Endothelial cell of umbilical vein (primary cell): ENCODE measurements around the gene FBXW7. TPM values are rescaled to one million over a fixed set of nuclear protein-coding genes. Genes with fewer than 3 reads are reported as not detected.

ENCODE experiments used
- BruUV-seq: library from RNA; stranded (reverse); fragments of 400-500 nt; replicated peaks from 2 replicates; lab custom pipeline; 2021; lab: Mats Ljungman, UMichigan
- CTCF ChIA-PET: fragments of 300-600, 350-600 bp; sonication (Branson Sonifier 250); formaldehyde crosslinking; loops from one replicate; lab custom pipeline; 2021; ENCODE audit warnings: antibody characterized with exemption, inconsistent platforms; lab: Charles Lee
- POLR2A ChIA-PET: fragments of 300-600, 350-600 bp; sonication (Branson Sonifier 250); formaldehyde crosslinking; loops from one replicate; lab custom pipeline; 2021; ENCODE audit warnings: antibody characterized with exemption, inconsistent platforms; lab: Charles Lee
- DNase-seq: peaks from one replicate; pipeline ENCODE4 v3.0.0-alpha.2; 2011; ENCODE audit warnings: low read depth, low spot score
- FAIRE-seq: peaks from 2 replicates; lab custom pipeline; 2011; peaks lifted over from hg19 to GRCh38; lab: Jason Lieb, UNC
- H2AFZ ChIP-seq: 2 replicates; pipeline ENCODE4 v1.6.0; 2012; ENCODE audit warnings: low read depth, low read length, control low read depth, inconsistent platforms
- H3K27ac ChIP-seq: 2 replicates; pipeline ENCODE4 v1.5.1; 2011; ENCODE audit warnings: low read depth, mild to moderate bottlenecking, control low read depth, low read length, moderate library complexity; ENCODE audit not compliant: insufficient read depth
- H3K27me3 ChIP-seq, 2 experiments: 2 replicates each; pipeline versions ENCODE4 v1.6.0 to v1.6.1; 2011; ENCODE audit warnings: low read length in 2 of 2, mixed read lengths in 1 of 2; ENCODE audit not compliant: control insufficient read depth in 2 of 2, insufficient read depth in 2 of 2
- H3K36me3 ChIP-seq, 2 experiments: 2 replicates in 1 of 2; 3 replicates in 1 of 2; pipeline ENCODE4 v1.5.1; 2011; ENCODE audit warnings: low read length in 2 of 2, mild to moderate bottlenecking in 1 of 2, moderate library complexity in 1 of 2; ENCODE audit not compliant: control insufficient read depth in 2 of 2, insufficient read depth in 2 of 2; ENCODE audit errors: extremely low read depth in 1 of 2
- H3K4me1 ChIP-seq: 3 replicates; pipeline ENCODE4 v1.5.1; 2011; ENCODE audit warnings: mild to moderate bottlenecking, low read length; ENCODE audit not compliant: control insufficient read depth, insufficient read depth; ENCODE audit errors: extremely low read depth
- H3K4me2 ChIP-seq: 2 replicates; pipeline ENCODE4 v1.6.1; 2011; ENCODE audit warnings: low read length, control low read depth, mixed read lengths; ENCODE audit not compliant: insufficient read depth
- H3K4me3 ChIP-seq, 3 experiments: fragments of 200-600 bp in 1 of 3; sonication (generic), shearing (Covaris generic) in 1 of 3; replicated peaks in 1 of 3; 2 replicates each; pipeline ENCODE4 v1.5.1; 2011 to 2016; ENCODE audit warnings: control low read depth in 3 of 3, low read length in 3 of 3, mild to moderate bottlenecking in 2 of 3, inconsistent platforms in 1 of 3, low read depth in 1 of 3, moderate library complexity in 1 of 3; ENCODE audit not compliant: insufficient read depth in 1 of 3
- H3K79me2 ChIP-seq: 2 replicates; pipeline ENCODE4 v1.6.0; 2012; ENCODE audit warnings: low read length, inconsistent platforms; ENCODE audit not compliant: control insufficient read depth, insufficient read depth
- H3K9ac ChIP-seq: replicated peaks from 2 replicates; pipeline ENCODE3; 2011; ENCODE audit warnings: low read length, control low read depth; ENCODE audit not compliant: insufficient read depth; ENCODE audit errors: extremely low read depth
- H3K9me1 ChIP-seq: replicated peaks from 3 replicates; pipeline ENCODE4 v1.6.0; 2011; ENCODE audit warnings: mild to moderate bottlenecking, low read length; ENCODE audit not compliant: control insufficient read depth, insufficient read depth; ENCODE audit errors: extremely low read depth
- H3K9me3 ChIP-seq: replicated peaks from 2 replicates; pipeline ENCODE4 v1.5.1; 2012; ENCODE audit warnings: low read length, inconsistent platforms; ENCODE audit not compliant: control insufficient read depth, insufficient read depth
- H4K20me1 ChIP-seq: replicated peaks from 2 replicates; pipeline ENCODE3; 2011; ENCODE audit warnings: mild to moderate bottlenecking, low read length; ENCODE audit not compliant: control insufficient read depth, insufficient read depth; ENCODE audit errors: extremely low read depth
- CTCF ChIP-seq, 2 donors: IDR thresholded peaks; 1 replicate in 1 of 2; 2 replicates in 1 of 2; pipeline ENCODE4 v1.5.1; 2011; ENCODE audit warnings: low read length in 2 of 2, mild to moderate bottlenecking in 2 of 2, moderate library complexity in 2 of 2, control low read depth in 1 of 2, inconsistent platforms in 1 of 2, low read depth in 1 of 2; ENCODE audit not compliant: insufficient read depth in 1 of 2; ENCODE audit errors: extremely low read depth in 1 of 2
- EZH2 ChIP-seq: IDR thresholded peaks from 2 replicates; pipeline ENCODE4 v1.6.1; 2012; ENCODE audit warnings: borderline replicate concordance, low read depth, mild to moderate bottlenecking, moderate library complexity, low read length, inconsistent platforms; ENCODE audit not compliant: severe bottlenecking
- JUN ChIP-seq: IDR thresholded peaks from 2 replicates; pipeline ENCODE4 v1.6.1; 2011; ENCODE audit warnings: borderline replicate concordance, low read depth; ENCODE audit not compliant: insufficient read length, insufficient read depth
- POLR2A ChIP-seq: IDR thresholded peaks from 2 replicates; pipeline ENCODE4 v1.6.1; 2012; ENCODE audit warnings: low read depth, mild to moderate bottlenecking, control low read depth, low read length
- dilution Hi-C: fragments of 300-500 bp; cut with MboI; formaldehyde crosslinking; loops from one replicate; pipeline ENCODE4 v1.15.0; 2019; ENCODE audit warnings: low sequenced_read_pairs; ENCODE audit not compliant: extremely low pct_ligation_motif_present
- intact Hi-C: fragments of 100-400 bp; cut with micrococcal nuclease; formaldehyde crosslinking; loops from one replicate; pipeline ENCODE4 v1.10.0; 2022
- polyA plus RNA-seq, 4 experiments: library from polyadenylated mRNA; depleted of rRNA in 3 of 4; stranded (reverse) in 3 of 4; unstranded in 1 of 4; fragments of >200 nt; gene quantifications; 2 replicates each; pipeline versions ENCODE4 v1.2.1 to v1.2.3, GENCODE V29; 2011 to 2012; ENCODE audit warnings: missing spikeins in 1 of 4
- total RNA-seq: library from RNA; stranded (reverse); gene quantifications from 2 replicates; pipeline ENCODE4 v1.2.3, GENCODE V29; 2021

FBXW7 gene
- total and polyA plus RNA-seq, 2 donors (not counting 3 experiments of a cell fraction or from before 2014, with no cell fraction given), result 7.0 to 28.1 TPM

GRCh38 chr4:152351080-152351479 lies 184.8 kb downstream of the FBXW7 start:
- intact Hi-C loops, result loop anchor here (5.0 kb wide), 1 partner anchor 244 kb away; no protein-coding TSS in a partner anchor

GRCh38 chr4:152348670-152349069 lies 187.2 kb downstream of the FBXW7 start:
- POLR2A ChIA-PET, result no interaction called here
- Histone ChIP-seq H3K36me3 (no peaks in the 10 kb centered on the region), H3K4me1 (peaks cover 3% of the 10 kb centered on the region), H3K9me3 (no peaks in the 10 kb centered on the region), H3K27ac (no peak overlapping the region), H3K9ac (no peak overlapping the region), H2AFZ (no peak overlapping the region), H3K27me3 (no peaks in the 10 kb centered on the region), H3K9me1 (no peaks in the 10 kb centered on the region), H4K20me1 (no peaks in the 10 kb centered on the region), H3K79me2 (peaks cover 2% of the 10 kb centered on the region), H3K4me2 (no peak overlapping the region), H3K4me3 (no peak overlapping the region)
- no peak for TF ChIP-seq EZH2
- peak in 1 of 2 donors; percentile 17 for TF ChIP-seq CTCF (IDR thresholded peaks at IDR 0.05; ENCODE audit: extremely low read depth in 1 of 2, insufficient read depth in 1 of 2, low read depth in 1 of 2, low read length in 2 of 2)
- TF ChIP-seq POLR2A, result no peak
- FAIRE-seq (no peak), DNase-seq (peak; percentile 31)
- intact Hi-C loops, result no loop called here
- dilution Hi-C loops, result no loop called here
- CTCF ChIA-PET, result interaction anchor here (0.7 to 1.8 kb wide), 4 partner anchors 12 to 303 kb away, joined by 4 to 6 read pairs (median 6); no protein-coding TSS in a partner anchor
- no TSS peak for BruUV-seq

More at GRCh38 chr4:152351080-152351479, 184.8 kb downstream of the FBXW7 start:
- CTCF ChIA-PET, result interaction anchor here (0.6 to 1.4 kb wide), 2 partner anchors 304 to 1337 kb away, joined by 3 read pairs; no protein-coding TSS in a partner anchor
- H3K36me3 ChIP-seq, result no peaks in the 10 kb centered on the region
- no peaks in the 10 kb centered on the region for H3K9me1 ChIP-seq
- H2AFZ ChIP-seq, result no peak overlapping the region
- H3K79me2 ChIP-seq, result peaks cover 2% of the 10 kb centered on the region
- POLR2A ChIA-PET, result no interaction called here
- peak overlapping the region; percentile 73 for H3K4me2 ChIP-seq
- DNase-seq (no peak), FAIRE-seq (no peak)
- peak overlapping the region in 1 of 3 experiments; percentile 69 for H3K4me3 ChIP-seq
- no peaks in the 10 kb centered on the region for H3K27me3 ChIP-seq
- H3K4me1 ChIP-seq, result peaks cover 3% of the 10 kb centered on the region
- no peak for TF ChIP-seq JUN
- no peak overlapping the region for H3K27ac ChIP-seq
- dilution Hi-C loops, result no loop called here
- H3K9me3 ChIP-seq, result no peaks in the 10 kb centered on the region
- no TSS peak for BruUV-seq
- H4K20me1 ChIP-seq, result no peaks in the 10 kb centered on the region
- H3K9ac ChIP-seq, result no peak overlapping the region
